Ascending aorta (tissue), 2 donors: Measurements from ENCODE around the gene KNTC1. TPM values are rescaled to one million over a fixed set of nuclear protein-coding genes. Genes with fewer than 3 reads are reported as not detected.

ENCODE experiments used
- DNase-seq, 2 donors: peaks; one replicate each; pipeline ENCODE4 v3.0.0-alpha.2; 2019; ENCODE audit warnings: low spot score in 2 of 2
- H3K27ac ChIP-seq, 2 donors: fragments of 200-600 bp; sonication (generic); one replicate each; pipeline ENCODE4 v1.5.1; 2016 to 2017; ENCODE audit warnings: mild to moderate bottlenecking in 1 of 2
- H3K27me3 ChIP-seq: fragments of 200-600 bp; sonication (generic); one replicate; pipeline ENCODE4 v1.5.1; 2017
- H3K36me3 ChIP-seq, 2 donors: fragments of 200-600 bp; sonication (generic); one replicate each; pipeline ENCODE4 v1.5.1; 2016
- H3K4me1 ChIP-seq, 2 donors: fragments of 200-600 bp; sonication (generic); one replicate each; pipeline ENCODE4 v1.5.1; 2016 to 2017; ENCODE audit warnings: mild to moderate bottlenecking in 1 of 2
- H3K4me3 ChIP-seq, 2 donors: fragments of 200-600 bp; sonication (generic); one replicate each; pipeline ENCODE4 v1.5.1; 2016 to 2017; ENCODE audit warnings: mild to moderate bottlenecking in 1 of 2
- H3K9me3 ChIP-seq, 2 donors: fragments of 200-600 bp; sonication (generic); one replicate each; pipeline ENCODE4 v1.5.1; 2016
- intact Hi-C: fragments of 100-400 bp; cut with DNase I; formaldehyde crosslinking; loops from one replicate; pipeline ENCODE4 v1.15.1; 2023
- total RNA-seq: library from RNA; depleted of rRNA; stranded (reverse); fragments of >200 nt; gene quantifications from one replicate; pipeline ENCODE4 v1.1.0, GENCODE V29; 2016
- TF ChIP-seq, protein P1 (sequence below), 3 experiments: fragments of 200-600 bp in 2 of 3; fragments of 450-650 bp in 1 of 3; sonication (generic) in 2 of 3; IDR thresholded peaks; one replicate each; pipeline ENCODE4 v1.5.1; 2016 to 2019; ENCODE audit warnings: antibody characterized with exemption in 3 of 3, mild to moderate bottlenecking in 1 of 3, moderate library complexity in 1 of 3

Gene KNTC1
- total RNA-seq, 1 donor from 2014 or later = 10.5 TPM

- intact Hi-C loops = no loop called here
- DNase-seq = no peak
- H3K4me1 ChIP-seq = no peaks in the 10 kb centered on the region
- peak overlapping the region in 1 of 2 donors; percentile 34 for H3K27ac ChIP-seq
- H3K4me3 ChIP-seq = no peak overlapping the region
- no peaks in the 10 kb centered on the region for H3K9me3 ChIP-seq
- TF ChIP-seq, protein P1, sequence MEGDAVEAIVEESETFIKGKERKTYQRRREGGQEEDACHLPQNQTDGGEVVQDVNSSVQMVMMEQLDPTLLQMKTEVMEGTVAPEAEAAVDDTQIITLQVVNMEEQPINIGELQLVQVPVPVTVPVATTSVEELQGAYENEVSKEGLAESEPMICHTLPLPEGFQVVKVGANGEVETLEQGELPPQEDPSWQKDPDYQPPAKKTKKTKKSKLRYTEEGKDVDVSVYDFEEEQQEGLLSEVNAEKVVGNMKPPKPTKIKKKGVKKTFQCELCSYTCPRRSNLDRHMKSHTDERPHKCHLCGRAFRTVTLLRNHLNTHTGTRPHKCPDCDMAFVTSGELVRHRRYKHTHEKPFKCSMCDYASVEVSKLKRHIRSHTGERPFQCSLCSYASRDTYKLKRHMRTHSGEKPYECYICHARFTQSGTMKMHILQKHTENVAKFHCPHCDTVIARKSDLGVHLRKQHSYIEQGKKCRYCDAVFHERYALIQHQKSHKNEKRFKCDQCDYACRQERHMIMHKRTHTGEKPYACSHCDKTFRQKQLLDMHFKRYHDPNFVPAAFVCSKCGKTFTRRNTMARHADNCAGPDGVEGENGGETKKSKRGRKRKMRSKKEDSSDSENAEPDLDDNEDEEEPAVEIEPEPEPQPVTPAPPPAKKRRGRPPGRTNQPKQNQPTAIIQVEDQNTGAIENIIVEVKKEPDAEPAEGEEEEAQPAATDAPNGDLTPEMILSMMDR (IDR thresholded peaks at IDR 0.05) = no peak
- no peaks in the 10 kb centered on the region for H3K27me3 ChIP-seq
- peaks cover 5 to 9% of the 10 kb centered on the region in 2 donors for H3K36me3 ChIP-seq
Measured at GRCh38 chr12:122614839-122615238, 87.8 kb downstream of the KNTC1 start.

GRCh38 chr12:122615780-122616179, 88.7 kb downstream of the KNTC1 start:
- Histone ChIP-seq H3K36me3 (peaks cover 0 to 13% of the 10 kb centered on the region in 2 donors), H3K27ac (peak overlapping the region in 1 of 2 donors; percentile 4), H3K4me1 (no peaks in the 10 kb centered on the region), H3K4me3 (no peak overlapping the region), H3K9me3 (no peaks in the 10 kb centered on the region), H3K27me3 (no peaks in the 10 kb centered on the region)
- intact Hi-C loops = no loop called here
- no peak for DNase-seq
- TF ChIP-seq, protein P1 (IDR thresholded peaks at IDR 0.05) = no peak

GRCh38 chr12:122635471-122635870, 108.4 kb downstream of the KNTC1 start:
- Histone ChIP-seq H3K27ac (no peak overlapping the region), H3K27me3 (no peaks in the 10 kb centered on the region), H3K36me3 (no peaks in the 10 kb centered on the region), H3K9me3 (no peaks in the 10 kb centered on the region), H3K4me1 (no peaks in the 10 kb centered on the region), H3K4me3 (no peak overlapping the region)
- TF ChIP-seq, protein P1 (IDR thresholded peaks at IDR 0.05) = no peak
- intact Hi-C loops = loop anchor here (5.0 to 10.0 kb wide), 2 partner anchors 117 to 319 kb away; partner anchors contain the start of gene DENR
- DNase-seq = no peak

DNA sequence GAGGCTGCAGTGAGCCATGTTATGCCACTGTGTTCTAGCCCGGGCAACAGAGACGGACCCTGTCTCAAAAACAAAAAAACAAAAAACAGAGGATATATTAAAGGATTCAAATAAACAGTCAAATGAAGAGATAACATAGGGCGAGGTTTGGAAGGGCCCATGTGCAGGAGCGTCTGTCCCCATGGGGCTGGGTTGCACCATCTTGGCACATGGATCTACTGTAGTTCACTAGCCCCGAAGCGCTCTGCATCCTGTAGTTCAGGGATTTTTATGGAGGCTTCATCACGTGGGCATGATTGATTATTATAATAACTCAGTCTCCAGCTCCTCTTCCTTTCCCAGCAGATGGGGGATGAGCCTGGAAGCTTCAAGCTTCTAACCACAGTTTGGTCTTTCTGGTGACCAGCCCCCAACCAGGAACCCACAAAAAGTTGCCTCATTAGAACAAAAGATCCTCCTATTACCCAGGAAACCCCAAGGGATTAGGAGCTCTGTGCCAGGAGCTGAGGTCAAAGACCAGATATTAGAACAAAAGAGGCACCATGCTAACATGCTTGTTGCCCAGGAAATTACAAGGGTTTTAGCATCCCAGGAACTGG, 116.3 kb downstream of the KNTC1 start:
- H3K36me3 ChIP-seq = no peaks in the 10 kb centered on the region
- intact Hi-C loops = no loop called here
- H3K9me3 ChIP-seq = no peaks in the 10 kb centered on the region
- DNase-seq = no peak
- TF ChIP-seq, protein P1 (IDR thresholded peaks at IDR 0.05) = no peak
- H3K4me3 ChIP-seq = no peak overlapping the region
- no peaks in the 10 kb centered on the region for H3K27me3 ChIP-seq
- H3K27ac ChIP-seq = no peak overlapping the region
- no peaks in the 10 kb centered on the region for H3K4me1 ChIP-seq

DNA sequence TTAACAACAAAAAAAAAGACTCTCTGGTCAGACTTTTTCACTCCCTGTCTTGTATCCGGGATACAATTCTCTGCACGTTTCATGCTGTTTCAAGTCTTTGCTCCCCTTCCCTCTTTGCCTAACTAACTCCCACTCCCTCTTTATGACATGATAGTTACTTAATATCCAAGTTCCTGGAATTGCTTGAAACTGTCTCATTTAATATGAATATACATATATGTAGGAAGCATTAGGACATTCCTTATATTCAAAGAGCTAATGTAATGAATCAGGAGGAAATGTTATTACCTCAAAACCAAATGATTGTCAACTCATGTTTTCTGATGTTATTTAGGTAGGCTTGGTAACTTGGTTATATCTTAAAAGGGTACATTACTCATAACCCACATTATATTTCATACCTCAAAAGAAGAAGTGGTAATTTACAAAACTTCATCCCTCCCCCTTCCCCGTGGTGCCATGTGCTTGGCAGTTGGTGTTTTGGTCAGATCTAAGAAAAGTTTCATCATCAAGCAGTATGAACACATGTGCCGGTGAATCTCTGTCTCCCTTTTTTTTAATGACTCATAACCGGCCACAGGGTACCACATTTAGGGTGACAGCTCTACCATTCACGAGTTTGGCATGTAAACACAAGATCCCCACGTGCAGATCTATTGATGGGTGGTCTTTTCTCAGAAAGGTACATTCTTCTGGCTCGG, 119.6 kb downstream of the KNTC1 start:
- DNase-seq = no peak
- intact Hi-C loops = no loop called here

More for the DNA sequence above, 119.6 kb downstream of the KNTC1 start:
- TF ChIP-seq, protein P1 (IDR thresholded peaks at IDR 0.05) = no peak
- Histone ChIP-seq H3K27ac (no peak overlapping the region), H3K9me3 (no peaks in the 10 kb centered on the region), H3K4me3 (no peak overlapping the region), H3K27me3 (no peaks in the 10 kb centered on the region), H3K4me1 (no peaks in the 10 kb centered on the region), H3K36me3 (no peaks in the 10 kb centered on the region)
